Heart left ventricle (tissue), 16 donors: ENCODE data around the gene MROH2B. TPM values are rescaled to one million over a fixed set of nuclear protein-coding genes. Genes with fewer than 3 reads are reported as not detected.

Experiments used
- ATAC-seq, 4 donors: fragments of 200-7000 bp; cut with Tn5 transposase; one replicate each; pipeline ENCODE4 v1.9.1; 2020 to 2022; ENCODE audit warnings: moderate library complexity in 4 of 4, mild to moderate bottlenecking in 3 of 4, moderate number of reproducible peaks in 1 of 4
- DNase-seq, 5 donors: peaks; one replicate each; pipeline ENCODE4 v3.0.0-alpha.2; 2020
- H3K27ac ChIP-seq, 12 donors: fragments of 200-600 bp; sonication (generic) in 4 of 12; one replicate each; pipeline versions ENCODE4 v1.5.0 to v1.8.0; 2016 to 2022; ENCODE audit warnings: mild to moderate bottlenecking in 2 of 12
- H3K27me3 ChIP-seq, 9 donors: fragments of 200-600 bp; sonication (generic) in 2 of 9; one replicate each; pipeline versions ENCODE4 v1.5.1 to v1.8.0; 2016 to 2022; ENCODE audit warnings: mild to moderate bottlenecking in 3 of 9
- H3K36me3 ChIP-seq, 9 donors: fragments of 200-600 bp; sonication (generic) in 2 of 9; one replicate each; pipeline versions ENCODE4 v1.5.0 to v1.8.0; 2018 to 2022; ENCODE audit warnings: mild to moderate bottlenecking in 2 of 9
- H3K4me1 ChIP-seq, 12 donors: fragments of 200-600 bp; sonication (generic) in 4 of 12; one replicate each; pipeline versions ENCODE4 v1.5.0 to v1.8.0; 2016 to 2022; ENCODE audit warnings: mild to moderate bottlenecking in 3 of 12
- H3K4me3 ChIP-seq, 12 donors: fragments of 200-600 bp; sonication (generic) in 4 of 12; one replicate each; pipeline versions ENCODE4 v1.5.0 to v1.8.0; 2017 to 2022; ENCODE audit warnings: mild to moderate bottlenecking in 9 of 12, moderate library complexity in 4 of 12
- H3K9me3 ChIP-seq, 12 donors: fragments of 200-600 bp; sonication (generic) in 4 of 12; one replicate each; pipeline versions ENCODE4 v1.5.0 to v1.8.0; 2016 to 2022; ENCODE audit warnings: mild to moderate bottlenecking in 1 of 12
- CTCF ChIP-seq, 12 donors: fragments of 200-600 bp; sonication (generic) in 4 of 12; IDR thresholded peaks; one replicate each; pipeline versions ENCODE4 v1.5.0 to v1.8.0; 2018 to 2022; ENCODE audit warnings: antibody characterized with exemption in 12 of 12, mild to moderate bottlenecking in 5 of 12
- POLR2A ChIP-seq, 2 donors: fragments of 450-650 bp; IDR thresholded peaks; one replicate each; pipeline ENCODE4 v1.6.1; 2017; ENCODE audit warnings: antibody characterized with exemption in 2 of 2, mild to moderate bottlenecking in 2 of 2, moderate library complexity in 2 of 2
- WGBS, 4 donors: extraction: QIAGEN DNeasy Blood & Tissue Kit in 2 of 4; methylation state at CpG; one replicate each; pipeline versions ENCODE4 v1.1.5 to v1.1.7; 2013 to 2018; 5-methylcytosine and 5-hydroxymethylcytosine counted together
- intact Hi-C, 10 donors: fragments of 100-400 bp; cut with DNase I; formaldehyde crosslinking; loops; one replicate each; pipeline versions ENCODE4 v1.11.1 to v1.14.2; 2022
- polyA plus RNA-seq, 2 donors: library from polyadenylated mRNA; stranded (reverse); fragments of 200-250 nt; gene quantifications; one replicate each; pipeline ENCODE4 v1.2.3, GENCODE V29; 2013
- total RNA-seq, 9 donors: library from RNA; depleted of rRNA in 2 of 9; stranded (reverse); fragments of >200 nt in 2 of 9; fragmentation: NEBNext Ultra II Directional in 3 of 9; extraction: Animal tissue kit (Norgen Biotek cat#: 25700) in 3 of 9; gene quantifications; one replicate each; pipeline versions ENCODE4 v1.1.0 to v1.2.4, GENCODE V29; 2016 to 2023
- donor health status: ischemic (EF 13 %, LVEDD 7.1; RV severe dilation, severe dysfunction).
- donor health status: healthy with polysubstance abuse.
- donor health status: DM: no; HTN: yes; CAD: no.
- donor health status: DM: no; HTN: no; CAD: no.
- donor health status: ischemic (EF 25% LVEDD 6.9; RV normal size, moderate dysfunction).
- donor health status: ischemic (EF 25% LVEDD 5.7; RV mildly dilated, moderate dysfunction).
- donor health status: healthy.
- donor health status: DM: yes; HTN: yes; CAD: no.
- donor health status: ischemic (EF 35%, LVEDD 5.7; RV mildly dilated, moderate dysfunction).
- donor health status: nonischemic (EF 11% LVEDD 7.7; RV severe dilation, severe dysfunction).
- donor health status: DM: yes; HTN: yes; CAD: no.
- donor health status: PGD.
- donor health status: ischemic (EF 29% LVEDD 5.4; RV normal size, mild dysfunction).
- donor health status: nonischemic (EF 23%, LVEDD 6.1; RV moderate dilation, normal function).

MROH2B gene
- total and polyA plus RNA-seq, 11 donors: not detected

GRCh38 chr5:41057940-41058339 lies 13.2 kb downstream of the MROH2B start:
- no peaks in the 10 kb centered on the region for H3K27me3 ChIP-seq
- no peaks in the 10 kb centered on the region for H3K9me3 ChIP-seq
- no peak overlapping the region for H3K27ac ChIP-seq
- H3K4me3 ChIP-seq: no peak overlapping the region
- peaks cover 0 to 10% (median 0%) of the 10 kb centered on the region in 12 donors for H3K4me1 ChIP-seq
- ATAC-seq: no peak
- TF ChIP-seq POLR2A (IDR thresholded peaks at IDR 0.05) (no peak), CTCF (IDR thresholded peaks at IDR 0.05) (no peak)
- no peaks in the 10 kb centered on the region for H3K36me3 ChIP-seq
- intact Hi-C loops: no loop called here
- DNase-seq: no peak
- WGBS, 4 donors: 96 to 97% (median 96%) methylated on average over 9 of the region's 9 CpGs

DNA sequence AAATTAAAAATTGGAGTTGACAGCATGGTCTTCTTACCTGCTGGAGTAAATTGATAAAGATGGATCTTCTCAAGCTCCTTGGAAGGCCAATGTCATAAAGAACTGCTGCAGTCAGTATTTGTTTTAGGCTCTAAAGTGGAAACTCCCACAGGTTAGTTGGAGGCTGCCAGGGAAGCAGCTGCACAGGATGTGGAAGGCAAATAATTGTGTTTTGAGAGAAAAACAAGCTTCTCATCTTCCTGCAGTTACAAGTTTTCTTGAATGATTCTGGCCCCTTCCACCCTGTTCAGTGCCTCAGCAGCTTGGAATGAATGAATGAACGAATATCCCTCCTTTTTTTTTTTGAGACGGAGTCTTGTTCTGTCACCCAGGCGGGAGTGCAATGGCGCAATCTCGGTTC lies 13.9 kb downstream of the MROH2B start:
- DNase-seq: peak in 1 of 5 donors; percentile 22
- TF ChIP-seq POLR2A (IDR thresholded peaks at IDR 0.05) (no peak), CTCF (IDR thresholded peaks at IDR 0.05) (no peak)
- H3K4me1 ChIP-seq: peaks cover 0 to 10% (median 0%) of the 10 kb centered on the region in 12 donors
- peak in 2 of 4 donors; percentile 51 to 78 for ATAC-seq
- no peaks in the 10 kb centered on the region for H3K9me3 ChIP-seq
- no peaks in the 10 kb centered on the region for H3K27me3 ChIP-seq
- no peak overlapping the region for H3K4me3 ChIP-seq
- WGBS, 4 donors: 56 to 83% (median 68%) methylated on average over 2 to 5 of the region's 5 CpGs
- peak overlapping the region in 3 of 12 donors; percentile 20 to 35 (median 22) for H3K27ac ChIP-seq
- intact Hi-C loops: no loop called here
- no peaks in the 10 kb centered on the region for H3K36me3 ChIP-seq

- 6 to 23% (median 17%) methylated on average over 2 of the region's 2 CpGs for WGBS, 4 donors
- H3K4me1 ChIP-seq: peaks cover 0 to 14% (median 2%) of the 10 kb centered on the region in 12 donors
- no peaks in the 10 kb centered on the region for H3K9me3 ChIP-seq
- ATAC-seq: peak in 2 of 4 donors; percentile 37 to 38
- no peak for DNase-seq
- H3K36me3 ChIP-seq: no peaks in the 10 kb centered on the region
- no peak for TF ChIP-seq POLR2A (IDR thresholded peaks at IDR 0.05)
- TF ChIP-seq CTCF (IDR thresholded peaks at IDR 0.05): no peak
- H3K27me3 ChIP-seq: no peaks in the 10 kb centered on the region
- intact Hi-C loops: no loop called here
- peak overlapping the region in 1 of 12 donors; percentile 12 for H3K27ac ChIP-seq
- H3K4me3 ChIP-seq: no peak overlapping the region
These were observed 22.2 kb downstream of the MROH2B start for GRCh38 chr5:41048986-41049385.

DNA sequence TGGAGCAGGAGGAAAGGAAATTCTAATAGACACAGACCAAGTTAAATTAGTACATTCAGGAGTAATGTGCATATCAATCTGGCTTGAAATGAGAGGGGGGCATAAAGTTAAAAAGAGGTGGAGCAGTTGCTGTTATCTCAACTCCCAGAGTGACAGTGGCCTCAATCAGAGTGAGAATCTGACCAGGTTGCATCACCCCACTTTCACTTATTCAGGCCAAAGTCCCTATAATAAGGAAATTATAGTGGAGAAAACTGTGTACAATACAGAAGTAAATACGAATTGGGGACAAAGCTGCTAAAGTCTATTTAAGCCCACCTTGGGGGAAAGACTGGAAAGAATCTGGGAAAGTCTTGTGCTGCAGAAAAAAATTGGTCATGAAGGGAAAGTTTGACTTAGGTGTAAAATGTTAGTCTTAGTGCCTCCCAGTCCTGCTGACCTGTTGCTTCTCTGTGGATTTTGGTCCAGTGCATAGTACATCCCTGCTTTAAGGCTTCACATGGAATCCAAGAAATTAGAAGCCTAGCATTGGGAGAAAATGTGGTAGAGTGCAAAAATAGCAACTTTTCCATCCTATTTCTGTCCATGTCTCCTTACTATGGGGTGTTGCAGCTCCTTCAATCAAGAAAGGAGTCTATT lies 27.9 kb downstream of the MROH2B start:
- TF ChIP-seq CTCF (IDR thresholded peaks at IDR 0.05) (no peak), POLR2A (IDR thresholded peaks at IDR 0.05) (no peak)
- intact Hi-C loops: no loop called here
- H3K36me3 ChIP-seq: no peaks in the 10 kb centered on the region
- DNase-seq: no peak
- no peak overlapping the region for H3K4me3 ChIP-seq
- peaks cover 0 to 3% (median 0%) of the 10 kb centered on the region in 12 donors for H3K9me3 ChIP-seq
- no peaks in the 10 kb centered on the region for H3K27me3 ChIP-seq
- no peak for ATAC-seq
- no peaks in the 10 kb centered on the region for H3K4me1 ChIP-seq
- no peak overlapping the region for H3K27ac ChIP-seq
- 51 to 74% (median 72%) methylated on average over 1 of the region's 1 CpG for WGBS, 4 donors
